HG02763 (cell line): ENCODE measurements around the gene GTPBP4.

Experiments used
- ATAC-seq: cut with Tn5 transposase; IDR thresholded peaks from one replicate; pipeline ENCODE4 v1.9.1; 2021; ENCODE audit warnings: mild to moderate bottlenecking, moderate library complexity; ENCODE audit not compliant: unreplicated experiment

GTPBP4 gene

GRCh38 chr10:966466-967235, 21.6 kb upstream of the GTPBP4 start:
- ATAC-seq = no peak

GRCh38 chr10:968546-969199, 19.6 kb upstream of the GTPBP4 start:
- no peak for ATAC-seq

DNA sequence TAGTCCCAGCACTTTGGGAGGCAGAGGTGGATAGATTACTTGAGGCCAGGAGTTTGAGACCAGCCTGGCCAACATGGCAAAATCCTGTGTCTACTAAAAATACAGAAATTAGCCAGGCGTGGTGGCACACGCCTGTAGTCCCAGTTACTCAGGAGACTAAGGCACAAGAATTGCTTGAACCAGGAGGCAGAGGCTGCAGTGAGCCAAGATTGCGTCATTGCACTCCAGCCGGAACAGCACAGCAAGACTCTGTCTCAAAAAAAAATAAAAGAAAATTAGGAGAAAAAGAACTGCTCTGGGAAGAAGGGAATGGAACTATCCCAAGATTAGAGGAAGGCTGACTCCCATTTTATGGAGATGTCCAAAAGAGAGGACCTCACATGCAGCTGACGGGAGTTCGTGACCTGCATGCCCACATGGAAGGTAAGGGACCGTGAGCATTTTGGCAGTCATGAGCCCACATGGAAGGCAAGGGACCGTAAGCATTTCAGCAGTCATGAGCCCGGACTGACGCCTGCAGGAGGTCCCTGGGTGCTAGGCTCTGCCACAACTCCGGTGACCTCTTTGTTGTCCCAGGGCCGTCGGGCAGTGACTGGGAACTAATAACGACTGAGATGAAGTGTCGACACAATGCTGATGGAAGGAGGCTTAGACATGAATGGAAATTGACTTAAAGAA, 18.6 kb upstream of the GTPBP4 start:
- no peak for ATAC-seq

DNA sequence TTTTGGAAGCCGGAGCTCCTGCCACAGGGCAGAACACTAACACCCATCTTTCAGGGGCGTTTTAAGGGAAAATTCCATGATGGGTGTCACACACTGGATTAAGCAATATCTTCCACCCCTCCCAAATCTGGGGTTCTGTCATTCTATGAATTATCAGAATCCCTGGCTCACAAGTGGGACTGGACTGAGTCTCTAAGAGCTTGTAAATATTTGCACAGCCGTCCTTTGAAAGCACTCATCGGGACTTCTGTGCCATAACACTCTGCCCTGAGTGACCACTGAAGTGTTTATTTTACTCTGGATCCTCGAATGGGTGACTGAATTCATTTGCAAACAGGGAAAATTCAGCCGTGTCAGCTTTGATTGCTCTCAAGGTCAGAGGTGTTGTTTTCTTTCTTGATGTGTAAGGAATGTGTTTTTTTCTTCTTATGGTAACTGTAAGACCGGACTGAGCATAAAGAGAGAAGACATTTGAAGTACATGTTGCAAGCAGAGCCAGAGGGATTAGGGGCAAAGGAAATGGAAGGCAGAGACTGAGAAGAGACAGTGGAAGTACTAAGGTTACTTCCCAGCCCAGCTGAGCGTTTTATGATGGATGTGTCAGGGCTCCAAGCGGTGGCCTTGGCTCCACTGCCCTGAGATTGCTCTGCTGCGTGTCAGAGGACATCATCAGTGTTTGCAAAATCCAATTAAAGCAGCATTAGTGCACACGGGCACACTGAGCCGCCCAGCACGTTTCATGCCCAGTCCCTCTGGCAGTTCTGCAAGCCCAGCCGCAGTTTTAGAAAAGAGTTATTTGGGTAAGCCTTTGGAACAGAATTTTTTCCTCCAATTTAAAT, 17.7 kb upstream of the GTPBP4 start:
- no peak for ATAC-seq

- no peak for ATAC-seq
Measured at GRCh38 chr10:971150-971542, 17.1 kb upstream of the GTPBP4 start.

- ATAC-seq = no peak
Measured at GRCh38 chr10:971613-972012, 16.6 kb upstream of the GTPBP4 start.

- no peak for ATAC-seq
Measured at GRCh38 chr10:972763-973162, 15.5 kb upstream of the GTPBP4 start.

DNA sequence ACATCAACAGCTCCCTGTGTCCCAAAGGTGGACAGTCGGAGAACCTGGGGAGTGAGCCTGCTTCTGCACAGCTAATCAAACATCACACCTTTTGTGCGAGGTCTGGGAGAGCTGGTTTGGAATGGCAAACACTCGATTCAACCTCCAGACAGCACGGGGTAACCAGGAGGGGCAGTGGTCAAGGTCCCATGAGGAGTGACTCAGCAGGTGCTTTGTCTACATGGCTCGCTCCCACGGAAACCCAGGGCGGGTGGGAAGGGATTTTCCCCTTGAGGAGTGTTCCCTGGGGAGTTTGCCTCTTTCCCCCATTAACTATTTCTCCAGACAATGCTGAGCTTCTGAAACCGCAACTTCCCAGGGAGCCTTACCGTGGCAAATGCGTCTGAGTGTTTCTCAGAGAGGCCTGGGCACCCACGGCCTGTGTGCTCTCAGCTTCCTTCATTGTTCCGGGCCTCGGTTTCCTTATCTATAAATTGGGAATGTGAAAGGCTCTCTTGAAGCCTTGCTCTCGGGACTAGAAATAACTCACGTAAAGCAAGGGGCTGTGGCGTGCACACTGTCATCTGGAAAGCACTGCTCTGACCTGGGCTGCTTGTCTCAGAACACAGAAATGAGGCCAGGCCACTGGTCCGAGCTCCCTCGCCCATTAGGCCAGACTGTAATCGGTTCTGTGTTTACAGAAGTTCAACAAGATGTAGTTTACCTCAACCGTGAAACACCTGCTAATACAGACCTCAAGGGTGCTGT, 14.0 kb upstream of the GTPBP4 start:
- no peak for ATAC-seq

- no peak for ATAC-seq
Measured at GRCh38 chr10:974785-975074, 13.5 kb upstream of the GTPBP4 start.

GRCh38 chr10:976316-976715, 11.9 kb upstream of the GTPBP4 start:
- ATAC-seq = no peak

DNA sequence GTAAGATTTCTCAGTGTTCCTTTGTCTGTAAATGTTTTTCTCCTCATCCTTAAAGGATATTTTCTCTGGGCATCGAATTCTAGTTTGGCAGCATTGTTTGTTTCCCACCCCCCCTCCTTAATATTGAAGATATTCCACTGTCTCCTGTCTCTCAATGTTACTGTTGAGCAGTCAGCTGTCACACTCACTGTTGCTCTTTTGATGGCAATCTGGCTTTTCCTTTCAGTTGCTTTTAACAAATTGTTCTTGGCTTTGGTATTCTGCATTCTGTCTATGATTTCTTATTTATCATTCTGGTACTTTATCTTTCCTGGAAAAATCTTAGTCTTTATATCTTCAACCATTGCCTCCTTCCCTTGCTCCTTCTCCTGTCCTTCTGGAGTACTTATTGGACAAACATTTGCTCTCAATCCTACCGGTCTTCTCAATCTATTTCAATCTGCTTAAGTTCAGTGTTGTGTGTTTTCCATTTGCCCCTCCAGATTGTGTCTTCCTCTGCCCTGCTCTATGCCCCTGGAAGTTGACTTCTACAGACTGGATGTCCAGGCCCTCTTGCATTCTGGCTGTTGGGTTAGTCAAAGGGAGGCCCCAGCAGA, 9.3 kb upstream of the GTPBP4 start:
- ATAC-seq = no peak

GRCh38 chr10:980468-981093, 7.7 kb upstream of the GTPBP4 start:
- no peak for ATAC-seq

GRCh38 chr10:983401-983800, 4.8 kb upstream of the GTPBP4 start:
- no peak for ATAC-seq

DNA sequence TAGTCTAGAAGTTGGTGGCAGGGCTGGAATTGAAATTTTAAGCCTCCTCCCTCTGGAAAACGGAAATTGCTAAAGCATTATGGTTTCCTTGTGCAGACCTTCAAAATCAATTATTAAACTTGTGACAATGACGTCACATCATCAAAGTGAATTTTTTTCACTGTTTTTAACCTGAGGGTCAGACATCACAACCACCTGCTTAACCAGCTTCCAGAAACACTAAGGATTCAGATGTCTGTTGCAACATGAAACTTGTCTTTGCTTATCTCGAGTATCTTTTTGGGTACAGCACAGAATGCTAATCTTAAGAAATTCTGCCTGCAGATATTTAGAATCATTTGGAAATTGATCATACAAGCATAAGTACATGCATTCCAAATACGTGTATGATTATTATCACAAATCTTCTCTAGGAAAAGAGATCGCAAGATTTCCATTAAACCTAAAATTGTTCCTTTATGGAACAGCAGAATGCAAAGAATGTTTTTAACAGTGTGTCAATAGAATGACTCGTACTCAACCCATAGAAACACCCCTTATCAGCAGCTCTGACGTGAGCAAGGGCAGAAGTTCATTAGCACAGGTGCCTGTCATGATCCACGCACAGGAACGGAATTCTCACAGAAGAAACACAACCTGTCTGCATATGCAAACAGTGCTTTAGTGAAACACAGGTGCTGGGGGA, 4.1 kb upstream of the GTPBP4 start:
- ATAC-seq = no peak

DNA sequence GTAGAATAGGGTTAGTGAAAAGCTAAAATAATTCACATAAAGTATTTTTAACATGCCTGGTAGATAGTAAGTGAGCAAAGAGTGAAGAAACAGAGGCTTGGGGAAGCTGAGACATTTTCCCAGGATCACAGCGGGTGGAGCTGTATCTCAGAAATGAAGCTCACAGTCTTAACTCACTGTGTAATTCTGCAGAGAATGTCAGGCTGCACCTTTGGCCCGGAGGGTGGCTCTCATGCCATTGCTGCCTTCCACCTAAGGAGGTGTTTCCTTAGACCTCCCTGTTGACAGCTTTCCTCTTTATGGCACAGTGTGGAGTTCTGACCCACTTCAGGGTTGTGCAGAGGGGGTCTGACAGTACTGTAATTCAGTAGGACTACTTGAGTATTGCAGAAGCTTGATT, 2.9 kb upstream of the GTPBP4 start:
- no peak for ATAC-seq

- no peak for ATAC-seq
Measured at GRCh38 chr10:986137-986825, 2.0 kb upstream of the GTPBP4 start.

DNA sequence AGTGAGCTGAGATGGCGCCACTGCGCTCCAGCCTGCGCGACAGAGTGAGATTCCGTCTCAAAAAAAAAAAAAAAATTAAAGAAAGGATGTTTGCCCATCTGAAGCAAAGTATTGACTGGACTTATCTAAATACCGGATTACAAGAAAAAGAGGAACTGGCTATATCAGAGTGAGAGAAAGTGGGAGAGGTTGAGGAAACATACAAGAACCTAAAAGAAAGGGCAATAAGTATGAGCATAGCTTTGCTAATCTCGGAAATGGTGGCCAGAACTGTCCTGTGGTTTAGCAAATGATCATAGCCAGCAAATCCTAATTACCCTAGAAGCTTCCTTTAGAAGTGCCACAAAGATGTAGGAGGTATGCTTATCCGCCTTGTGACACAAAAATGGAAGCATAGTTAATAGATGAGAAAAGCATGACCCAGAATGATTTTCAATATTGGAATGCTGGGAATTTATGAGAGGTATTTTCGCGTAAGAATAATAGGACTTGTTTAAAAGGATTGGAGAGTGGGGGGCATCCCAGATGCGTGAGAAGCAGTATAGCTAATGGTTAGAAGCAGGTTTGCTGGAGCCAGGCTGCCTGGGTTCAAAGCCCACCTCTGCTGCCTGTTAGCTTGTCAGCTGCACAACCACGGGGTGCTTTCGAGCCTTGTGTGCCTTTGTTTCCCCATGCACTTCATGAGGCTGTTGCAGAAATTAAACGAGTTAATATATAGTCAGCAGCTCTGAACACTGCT, 1.2 kb upstream of the GTPBP4 start:
- ATAC-seq = no peak

DNA sequence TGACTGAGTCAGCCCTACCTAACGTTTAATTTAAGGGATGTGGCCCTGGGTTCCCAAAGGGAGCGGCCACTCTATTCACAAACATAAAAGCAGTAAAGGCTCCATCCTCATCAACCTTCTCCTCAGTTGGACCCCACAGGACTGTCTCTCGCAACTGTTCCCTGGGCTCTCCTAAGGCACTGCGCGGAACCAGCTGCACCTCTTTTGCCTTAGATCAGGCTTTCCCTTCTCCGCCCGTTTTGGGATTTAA, 689 bp upstream of the GTPBP4 start:
- no peak for ATAC-seq
